ENCODE results near the gene AKAP6.

Gene AKAP6

GRCh38 chr14:32329146-32329545 lies at the start of gene AKAP6:
AKAP6 (plus strand) TSS chr14:32329298; CDS start chr14:32433494, 104,196 bp downstream.
- Mint-ChIP-seq H3K4me3 (no peak within 1 kb of the TSS), H3K27me3 (peaks cover 6% of the 10 kb centered on the region in 2 donors), H3K4me1 (no peaks in the 10 kb centered on the region), H3K27ac (no peak within 1 kb of the TSS), H3K9me3 (peaks cover 4 to 5% of the 10 kb centered on the region in 2 donors), H3K36me3 (peaks cover 0 to 2% of the 10 kb centered on the region in 2 donors)
- DNase-seq (no peak), ATAC-seq (replicated peaks) (no peak)

GRCh38 chr14:32286602-32287001 lies 42.5 kb upstream of the AKAP6 start:
- Mint-ChIP-seq H3K9me3 (peaks cover 18 to 19% of the 10 kb centered on the region in 2 donors), H3K4me3 (no peak overlapping the region), H3K4me1 (no peaks in the 10 kb centered on the region), H3K27me3 (peaks cover 3% of the 10 kb centered on the region in 2 donors), H3K27ac (no peak overlapping the region), H3K36me3 (peaks cover 8 to 25% of the 10 kb centered on the region in 2 donors)
- no peak for ATAC-seq (replicated peaks)
- no peak for DNase-seq

GRCh38 chr14:32296366-32296765 lies 32.7 kb upstream of the AKAP6 start:
- Mint-ChIP-seq H3K36me3 (peaks cover 0 to 4% of the 10 kb centered on the region in 2 donors), H3K9me3 (peaks cover 0 to 3% of the 10 kb centered on the region in 2 donors), H3K27ac (no peak overlapping the region), H3K4me1 (no peaks in the 10 kb centered on the region), H3K4me3 (no peak overlapping the region), H3K27me3 (peaks cover 0 to 4% of the 10 kb centered on the region in 2 donors)
- DNase-seq (no peak), ATAC-seq (replicated peaks) (no peak)

GRCh38 chr14:32298346-32298745 lies 30.8 kb upstream of the AKAP6 start:
- no peak for ATAC-seq (replicated peaks)

GRCh38 chr14:32300136-32300535 lies 29.0 kb upstream of the AKAP6 start:
- ATAC-seq (replicated peaks) = no peak
- Mint-ChIP-seq H3K4me3 (no peak overlapping the region), H3K4me1 (no peaks in the 10 kb centered on the region), H3K27ac (no peak overlapping the region), H3K9me3 (no peaks in the 10 kb centered on the region), H3K36me3 (no peaks in the 10 kb centered on the region), H3K27me3 (peaks cover 0 to 3% of the 10 kb centered on the region in 2 donors)
- DNase-seq = no peak

More at GRCh38 chr14:32298346-32298745, 30.8 kb upstream of the AKAP6 start:
- H3K27me3 Mint-ChIP-seq = no peaks in the 10 kb centered on the region
- H3K9me3 Mint-ChIP-seq = no peaks in the 10 kb centered on the region
- no peaks in the 10 kb centered on the region for H3K36me3 Mint-ChIP-seq
- no peaks in the 10 kb centered on the region for H3K4me1 Mint-ChIP-seq
- no peak for DNase-seq
- H3K4me3 Mint-ChIP-seq = no peak overlapping the region
- H3K27ac Mint-ChIP-seq = no peak overlapping the region

GRCh38 chr14:32303865-32304264 lies 25.2 kb upstream of the AKAP6 start:
- H3K4me3 Mint-ChIP-seq = no peak overlapping the region
- no peak overlapping the region for H3K27ac Mint-ChIP-seq
- H3K36me3 Mint-ChIP-seq = no peaks in the 10 kb centered on the region
- peaks cover 0 to 3% of the 10 kb centered on the region in 2 donors for H3K27me3 Mint-ChIP-seq
- ATAC-seq (replicated peaks) = no peak
- no peaks in the 10 kb centered on the region for H3K4me1 Mint-ChIP-seq
- no peaks in the 10 kb centered on the region for H3K9me3 Mint-ChIP-seq
- no peak for DNase-seq

GRCh38 chr14:32304296-32304695 lies 24.8 kb upstream of the AKAP6 start:
- Mint-ChIP-seq H3K27me3 (peaks cover 0 to 3% of the 10 kb centered on the region in 2 donors), H3K36me3 (no peaks in the 10 kb centered on the region), H3K4me1 (no peaks in the 10 kb centered on the region), H3K27ac (no peak overlapping the region), H3K4me3 (no peak overlapping the region), H3K9me3 (no peaks in the 10 kb centered on the region)
- DNase-seq = no peak
- ATAC-seq (replicated peaks) = no peak

GRCh38 chr14:32306549-32306948 lies 22.5 kb upstream of the AKAP6 start:
- H3K27me3 Mint-ChIP-seq = peaks cover 5 to 10% of the 10 kb centered on the region in 2 donors
- H3K36me3 Mint-ChIP-seq = no peaks in the 10 kb centered on the region
- no peaks in the 10 kb centered on the region for H3K9me3 Mint-ChIP-seq
- no peaks in the 10 kb centered on the region for H3K4me1 Mint-ChIP-seq
- H3K4me3 Mint-ChIP-seq = no peak overlapping the region
- DNase-seq (no peak), ATAC-seq (replicated peaks) (no peak)
- no peak overlapping the region for H3K27ac Mint-ChIP-seq

- no peak overlapping the region for H3K27ac Mint-ChIP-seq
- H3K27me3 Mint-ChIP-seq = peaks cover 5 to 12% of the 10 kb centered on the region in 2 donors
- no peak overlapping the region for H3K4me3 Mint-ChIP-seq
- no peak for DNase-seq
- H3K9me3 Mint-ChIP-seq = no peaks in the 10 kb centered on the region
- H3K36me3 Mint-ChIP-seq = no peaks in the 10 kb centered on the region
- ATAC-seq (replicated peaks) = no peak
- H3K4me1 Mint-ChIP-seq = no peaks in the 10 kb centered on the region
These were observed 21.1 kb upstream of the AKAP6 start for GRCh38 chr14:32307881-32308582.

GRCh38 chr14:32310876-32311275 lies 18.2 kb upstream of the AKAP6 start:
- Mint-ChIP-seq H3K27me3 (peaks cover 10 to 12% of the 10 kb centered on the region in 2 donors), H3K36me3 (no peaks in the 10 kb centered on the region), H3K4me1 (no peaks in the 10 kb centered on the region), H3K4me3 (no peak overlapping the region), H3K27ac (no peak overlapping the region), H3K9me3 (no peaks in the 10 kb centered on the region)
- DNase-seq (no peak), ATAC-seq (replicated peaks) (no peak)

- DNase-seq (no peak), ATAC-seq (replicated peaks) (no peak)
- H3K36me3 Mint-ChIP-seq = no peaks in the 10 kb centered on the region
- no peaks in the 10 kb centered on the region for H3K4me1 Mint-ChIP-seq
- no peaks in the 10 kb centered on the region for H3K9me3 Mint-ChIP-seq
- H3K27me3 Mint-ChIP-seq = peaks cover 10 to 12% of the 10 kb centered on the region in 2 donors
- H3K27ac Mint-ChIP-seq = no peak overlapping the region
- no peak overlapping the region for H3K4me3 Mint-ChIP-seq
These were observed 17.6 kb upstream of the AKAP6 start for GRCh38 chr14:32311294-32312009.

- Mint-ChIP-seq H3K4me1 (no peaks in the 10 kb centered on the region), H3K36me3 (no peaks in the 10 kb centered on the region), H3K9me3 (no peaks in the 10 kb centered on the region), H3K27ac (no peak overlapping the region), H3K27me3 (peaks cover 10 to 12% of the 10 kb centered on the region in 2 donors), H3K4me3 (no peak overlapping the region)
- no peak for ATAC-seq (replicated peaks)
- no peak for DNase-seq
These were observed 17.1 kb upstream of the AKAP6 start for GRCh38 chr14:32312010-32312331.

GRCh38 chr14:32313844-32314376 lies 15.2 kb upstream of the AKAP6 start:
- peaks cover 16 to 17% of the 10 kb centered on the region in 2 donors for H3K27me3 Mint-ChIP-seq
- no peak overlapping the region for H3K27ac Mint-ChIP-seq
- no peak for ATAC-seq (replicated peaks)
- no peaks in the 10 kb centered on the region for H3K36me3 Mint-ChIP-seq
- H3K9me3 Mint-ChIP-seq = no peaks in the 10 kb centered on the region
- H3K4me1 Mint-ChIP-seq = no peaks in the 10 kb centered on the region
- no peak overlapping the region for H3K4me3 Mint-ChIP-seq
- DNase-seq = no peak

GRCh38 chr14:32318087-32318795 lies 10.9 kb upstream of the AKAP6 start:
- Mint-ChIP-seq H3K27me3 (peaks cover 8 to 20% of the 10 kb centered on the region in 2 donors), H3K27ac (no peak overlapping the region), H3K4me3 (no peak overlapping the region), H3K9me3 (no peaks in the 10 kb centered on the region), H3K4me1 (no peaks in the 10 kb centered on the region), H3K36me3 (no peaks in the 10 kb centered on the region)
- DNase-seq (no peak), ATAC-seq (replicated peaks) (no peak)

All from stimulated activated naive B cell treated with anti-CD40 and anti-IgM and Interleukin-4, amounts not matched to agents 10 μg/mL and 1 μg/mL and 100 μg/mL, for 72 hours (primary cell).